ENCODE data around the gene UNKL. TPM values are rescaled to one million over a fixed set of nuclear protein-coding genes. Genes with fewer than 3 reads are reported as not detected.
A peak's percentile ranks its signal among the peaks of the same experiment; 100 is the strongest.

Gene UNKL
- total RNA-seq, 1 experiment from 2014 or later, result 112 TPM

DNA sequence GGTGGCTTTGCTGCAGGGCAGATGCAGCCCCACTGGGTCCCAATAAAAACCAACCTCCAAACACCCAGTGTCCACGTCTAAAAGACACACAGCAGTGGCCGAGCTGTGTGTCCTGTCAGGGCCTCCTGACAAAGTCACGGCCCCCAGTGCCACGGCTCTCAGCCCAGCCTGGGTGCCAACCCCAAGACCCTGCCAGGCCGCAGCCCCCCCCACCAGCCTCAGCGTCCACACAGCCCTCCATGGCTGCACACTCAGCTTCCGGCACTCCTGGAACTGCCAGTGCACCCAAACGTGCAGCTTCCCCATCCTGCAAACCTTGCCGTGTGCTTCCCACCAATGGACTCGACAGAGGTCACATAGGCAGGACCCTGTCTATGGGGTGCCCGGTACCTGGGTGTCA lies 33.5 kb upstream of the UNKL start:
- Histone ChIP-seq H3K36me3 (ENCODE audit: low read depth) (no peaks in the 10 kb centered on the region), H3K79me2 (ENCODE audit: low read depth) (no peaks in the 10 kb centered on the region), H3K27me3 (ENCODE audit: insufficient read depth, low read depth) (no peaks in the 10 kb centered on the region), H3F3A (ENCODE audit: insufficient read depth, low read depth) (no peaks in the 10 kb centered on the region), H3K4me3 (no peak overlapping the region), H3K4me2 (no peak overlapping the region), H3K9me3 (ENCODE audit: insufficient read depth, low read depth) (no peaks in the 10 kb centered on the region), H2AFZ (no peak overlapping the region), H4K20me1 (ENCODE audit: insufficient read depth) (no peaks in the 10 kb centered on the region), H3K4me1 (replicated peaks; ENCODE audit: insufficient read depth) (no peaks in the 10 kb centered on the region), H3K27ac (no peak overlapping the region), H3K9me2 (ENCODE audit: insufficient read depth) (no peaks in the 10 kb centered on the region)
- intact Hi-C loops (cut with micrococcal nuclease; ENCODE audit: unreplicated experiment), result no loop called here
- no TSS peak for BruUV-seq (replicated peaks)
- ChIA-PET CTCF (no interaction called here), POLR2A (ENCODE audit: unreplicated experiment) (no interaction called here)
- TF ChIP-seq, protein P1, sequence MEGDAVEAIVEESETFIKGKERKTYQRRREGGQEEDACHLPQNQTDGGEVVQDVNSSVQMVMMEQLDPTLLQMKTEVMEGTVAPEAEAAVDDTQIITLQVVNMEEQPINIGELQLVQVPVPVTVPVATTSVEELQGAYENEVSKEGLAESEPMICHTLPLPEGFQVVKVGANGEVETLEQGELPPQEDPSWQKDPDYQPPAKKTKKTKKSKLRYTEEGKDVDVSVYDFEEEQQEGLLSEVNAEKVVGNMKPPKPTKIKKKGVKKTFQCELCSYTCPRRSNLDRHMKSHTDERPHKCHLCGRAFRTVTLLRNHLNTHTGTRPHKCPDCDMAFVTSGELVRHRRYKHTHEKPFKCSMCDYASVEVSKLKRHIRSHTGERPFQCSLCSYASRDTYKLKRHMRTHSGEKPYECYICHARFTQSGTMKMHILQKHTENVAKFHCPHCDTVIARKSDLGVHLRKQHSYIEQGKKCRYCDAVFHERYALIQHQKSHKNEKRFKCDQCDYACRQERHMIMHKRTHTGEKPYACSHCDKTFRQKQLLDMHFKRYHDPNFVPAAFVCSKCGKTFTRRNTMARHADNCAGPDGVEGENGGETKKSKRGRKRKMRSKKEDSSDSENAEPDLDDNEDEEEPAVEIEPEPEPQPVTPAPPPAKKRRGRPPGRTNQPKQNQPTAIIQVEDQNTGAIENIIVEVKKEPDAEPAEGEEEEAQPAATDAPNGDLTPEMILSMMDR (conservative IDR thresholded peaks at IDR 0.05), result no peak
- no peak for TF ChIP-seq EZH2 (IDR thresholded peaks at IDR 0.05; ENCODE audit: low read depth)
- no peak for DNase-seq

DNA sequence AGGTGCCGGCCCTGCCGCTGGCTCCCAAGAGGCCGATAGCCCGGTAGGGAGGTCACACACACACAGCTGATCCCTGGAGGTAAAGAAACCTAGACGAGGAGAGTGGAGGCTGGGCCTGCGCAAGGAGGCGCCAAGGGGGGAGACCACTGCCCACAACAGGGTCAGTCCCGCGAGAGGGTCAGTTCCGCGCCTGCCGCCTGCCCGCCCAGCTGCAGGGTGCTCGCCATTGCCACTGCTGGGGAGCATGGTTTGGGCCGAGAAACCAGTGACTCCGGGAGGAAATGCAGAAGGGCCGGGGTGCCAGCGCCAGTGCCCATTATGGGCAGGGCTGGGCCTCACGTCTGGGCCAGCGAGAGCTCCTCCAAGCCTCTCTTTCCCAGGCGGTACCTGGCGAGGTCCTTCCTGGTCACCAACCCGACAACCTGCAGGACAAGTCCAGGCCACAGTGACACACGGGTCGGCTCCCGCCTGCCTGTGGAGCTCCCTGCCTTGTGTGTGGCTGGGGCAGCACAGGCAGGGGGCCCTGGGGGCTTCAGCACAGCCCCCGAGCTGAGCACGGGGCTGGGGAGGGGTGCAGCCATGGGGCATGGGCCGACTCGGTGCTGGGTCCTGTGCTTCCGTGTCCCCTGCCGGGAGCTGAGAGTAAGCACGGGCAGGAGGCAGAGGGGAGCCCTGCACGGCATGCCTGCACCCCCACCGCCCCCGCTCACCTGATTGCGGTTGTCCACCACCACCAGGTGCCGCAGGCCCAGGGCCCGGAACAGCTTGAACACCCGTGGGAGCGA lies 32.0 kb upstream of the UNKL start:
- H3K79me2 ChIP-seq (ENCODE audit: low read depth), result no peaks in the 10 kb centered on the region
- intact Hi-C loops (cut with micrococcal nuclease; ENCODE audit: unreplicated experiment), result no loop called here
- no peaks in the 10 kb centered on the region for H3F3A ChIP-seq (ENCODE audit: insufficient read depth, low read depth)
- no peaks in the 10 kb centered on the region for H3K27me3 ChIP-seq (ENCODE audit: insufficient read depth, low read depth)
- TF ChIP-seq EZH2 (IDR thresholded peaks at IDR 0.05; ENCODE audit: low read depth), result no peak
- TF ChIP-seq, protein P1 (conservative IDR thresholded peaks at IDR 0.05), result no peak
- no peaks in the 10 kb centered on the region for H3K36me3 ChIP-seq (ENCODE audit: low read depth)
- H4K20me1 ChIP-seq (ENCODE audit: insufficient read depth), result no peaks in the 10 kb centered on the region
- H2AFZ ChIP-seq, result no peak overlapping the region
- POLR2A ChIA-PET (ENCODE audit: unreplicated experiment), result no interaction called here
- CTCF ChIA-PET, result interaction anchor here (0.6 kb wide), 1 partner anchor 16 kb away, joined by 3 read pairs; no protein-coding TSS in a partner anchor
- no peaks in the 10 kb centered on the region for H3K9me3 ChIP-seq (ENCODE audit: insufficient read depth, low read depth)
- no peak overlapping the region for H3K4me3 ChIP-seq
- no peak overlapping the region for H3K4me2 ChIP-seq
- TSS peak; percentile 25 for BruUV-seq (replicated peaks)
- H3K4me1 ChIP-seq (replicated peaks; ENCODE audit: insufficient read depth), result no peaks in the 10 kb centered on the region
- no peaks in the 10 kb centered on the region for H3K9me2 ChIP-seq (ENCODE audit: insufficient read depth)
- no peak for DNase-seq
- no peak overlapping the region for H3K27ac ChIP-seq

DNA sequence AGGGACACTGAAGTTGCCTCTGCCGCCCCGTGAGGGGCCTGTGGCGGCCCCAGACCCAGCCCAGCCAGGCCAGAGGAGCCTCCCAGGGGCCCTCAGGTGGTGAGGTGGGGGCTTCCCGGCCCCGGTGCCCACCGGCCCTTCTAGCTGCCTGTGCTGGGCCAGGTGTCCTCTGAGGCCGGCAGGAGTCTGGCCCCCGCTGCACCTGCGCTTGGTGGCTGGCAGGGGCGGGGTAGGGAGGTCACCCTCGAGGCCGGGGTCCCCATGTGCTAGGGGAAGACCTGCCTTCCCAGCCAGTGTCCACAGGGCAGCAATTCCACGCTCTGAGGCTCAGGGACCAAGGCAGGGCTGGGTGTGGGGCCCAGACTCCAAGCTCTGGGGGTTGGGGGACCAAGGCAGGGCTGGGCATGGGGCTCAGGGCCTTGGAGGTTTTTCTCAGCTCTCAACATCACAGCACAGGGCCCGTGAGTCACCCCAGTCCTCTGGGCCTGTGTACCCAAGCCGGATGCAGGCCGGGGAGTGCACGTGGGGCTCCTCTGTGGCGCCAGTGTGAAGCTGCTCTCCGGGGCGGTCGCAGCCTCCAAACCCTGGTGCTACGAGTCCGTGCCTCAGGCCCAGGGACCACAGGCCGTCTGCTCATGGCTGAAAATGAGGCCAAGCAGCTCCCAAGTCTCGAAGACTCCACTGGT lies 31.2 kb upstream of the UNKL start:
- Histone ChIP-seq H3K27ac (no peak overlapping the region), H3K4me1 (replicated peaks; ENCODE audit: insufficient read depth) (no peaks in the 10 kb centered on the region), H3K79me2 (ENCODE audit: low read depth) (no peaks in the 10 kb centered on the region), H2AFZ (no peak overlapping the region), H3K4me3 (no peak overlapping the region), H3K9me2 (ENCODE audit: insufficient read depth) (no peaks in the 10 kb centered on the region), H3K4me2 (no peak overlapping the region), H3K9me3 (ENCODE audit: insufficient read depth, low read depth) (no peaks in the 10 kb centered on the region), H4K20me1 (ENCODE audit: insufficient read depth) (no peaks in the 10 kb centered on the region), H3K36me3 (ENCODE audit: low read depth) (no peaks in the 10 kb centered on the region), H3K27me3 (ENCODE audit: insufficient read depth, low read depth) (no peaks in the 10 kb centered on the region), H3F3A (ENCODE audit: insufficient read depth, low read depth) (no peaks in the 10 kb centered on the region)
- POLR2A ChIA-PET (ENCODE audit: unreplicated experiment), result no interaction called here
- intact Hi-C loops (cut with micrococcal nuclease; ENCODE audit: unreplicated experiment), result no loop called here
- TF ChIP-seq, protein P1 (conservative IDR thresholded peaks at IDR 0.05), result no peak
- TF ChIP-seq EZH2 (IDR thresholded peaks at IDR 0.05; ENCODE audit: low read depth), result no peak
- no peak for DNase-seq
- CTCF ChIA-PET, result interaction anchor here (0.6 kb wide), 1 partner anchor 17 kb away, joined by 3 read pairs; no protein-coding TSS in a partner anchor
- BruUV-seq (replicated peaks), result no TSS peak

Data from PC-9 (cell line).